K562 (cell line): Measurements from ENCODE around the gene SNX27. TPM values are rescaled to one million over a fixed set of nuclear protein-coding genes. Genes with fewer than 3 reads are reported as not detected.

Source experiments
- ATAC-seq: fragments of 200-7000 bp; cut with Tn5 transposase; 3 replicates; pipeline ENCODE4 v1.9.1; 2020; ENCODE audit warnings: moderate library complexity
- BruUV-seq: library from RNA; stranded (reverse); fragments of 400-500 nt; replicated peaks from 2 replicates; lab custom pipeline; 2021; lab: Mats Ljungman, UMichigan
- CTCF ChIA-PET: fragments of 300-600 bp; formaldehyde crosslinking; extraction: SDS; loops from one replicate; lab custom pipeline; 2021; ENCODE audit warnings: low intra/inter-chr PET ratio; lab: Yijun Ruan, JAX
- POLR2A ChIA-PET: fragments of 300-600, 350-650 bp; sonication (Branson Sonifier 250); formaldehyde crosslinking; extraction: SDS; loops from one replicate; lab custom pipeline; 2021; ENCODE audit warnings: antibody characterized with exemption, inconsistent platforms; lab: Yijun Ruan, JAX
- DNase-seq, 4 experiments: peaks; one replicate each; pipeline versions ENCODE4 v3.0.0 to v3.0.0-alpha.2; 2011 to 2018; ENCODE audit warnings: low spot score in 3 of 4, mixed read lengths in 3 of 4; ENCODE audit errors: extremely low read depth in 1 of 4
- FAIRE-seq: peaks from 2 replicates; lab custom pipeline; 2011; peaks lifted over from hg19 to GRCh38; lab: Jason Lieb, UNC
- H2AFZ ChIP-seq: 2 replicates; pipeline ENCODE4 v1.6.0; 2011; ENCODE audit warnings: low read depth, low read length, control low read depth, inconsistent platforms
- H3K27ac ChIP-seq: fragments of 200-600 bp; 3 replicates; pipeline ENCODE4 v1.8.0; 2011; ENCODE audit warnings: low read depth, mild to moderate bottlenecking, control low read depth, inconsistent platforms, low read length, moderate library complexity, mixed read lengths; ENCODE audit errors: extremely low read depth
- H3K27me3 ChIP-seq, 2 experiments: fragments of 300-600 bp in 1 of 2; 2 replicates in 1 of 2; 3 replicates in 1 of 2; pipeline versions ENCODE4 v1.6.0 to v1.8.0; 2011; ENCODE audit warnings: inconsistent platforms in 2 of 2, low read length in 2 of 2, mild to moderate bottlenecking in 1 of 2, mixed read lengths in 1 of 2, moderate library complexity in 1 of 2; ENCODE audit not compliant: control insufficient read depth in 2 of 2, insufficient read depth in 2 of 2
- H3K36me3 ChIP-seq: fragments of 300-600 bp; 3 replicates; pipeline ENCODE4 v1.8.0; 2011; ENCODE audit warnings: mild to moderate bottlenecking, low read length, inconsistent platforms; ENCODE audit not compliant: control insufficient read depth, insufficient read depth
- H3K4me1 ChIP-seq, 2 experiments: fragments of 200-600 bp in 1 of 2; replicated peaks in 1 of 2; 2 replicates in 1 of 2; 3 replicates in 1 of 2; pipeline versions ENCODE4 v1.5.1 to v1.8.0; 2011; ENCODE audit warnings: inconsistent platforms in 2 of 2, low read length in 2 of 2, mild to moderate bottlenecking in 1 of 2, mixed read lengths in 1 of 2, moderate library complexity in 1 of 2; ENCODE audit not compliant: control insufficient read depth in 2 of 2, insufficient read depth in 2 of 2
- H3K4me2 ChIP-seq: 2 replicates; pipeline ENCODE4 v1.6.1; 2011; ENCODE audit warnings: low read length, control low read depth, inconsistent platforms, mixed read lengths; ENCODE audit not compliant: insufficient read depth
- H3K4me3 ChIP-seq: fragments of 200-600 bp; sonication (generic), shearing (Covaris generic); 2 replicates; pipeline ENCODE4 v1.5.1; 2016; ENCODE audit warnings: control low read depth, inconsistent platforms
- H3K79me2 ChIP-seq: fragments of 200-600 bp; 3 replicates; pipeline ENCODE4 v1.8.0; 2011; ENCODE audit warnings: low read length, inconsistent platforms; ENCODE audit not compliant: control insufficient read depth, insufficient read depth
- H3K9ac ChIP-seq, 2 experiments: 2 replicates each; pipeline versions ENCODE4 v1.6.0 to v1.6.1; 2011; ENCODE audit warnings: low read depth in 2 of 2, low read length in 2 of 2, control low read depth in 1 of 2, inconsistent platforms in 1 of 2, mild to moderate bottlenecking in 1 of 2, mixed read lengths in 1 of 2; ENCODE audit not compliant: insufficient read depth in 1 of 2
- H3K9me1 ChIP-seq: one replicate; pipeline ENCODE4 v1.6.0; 2011; ENCODE audit warnings: inconsistent platforms, mild to moderate bottlenecking, low read length, moderate library complexity; ENCODE audit not compliant: control insufficient read depth, insufficient read depth
- H3K9me3 ChIP-seq: replicated peaks from 2 replicates; pipeline ENCODE4 v1.5.1; 2011; ENCODE audit warnings: low read depth, low read length, inconsistent platforms; ENCODE audit not compliant: control insufficient read depth, insufficient read depth
- H4K20me1 ChIP-seq: replicated peaks from 2 replicates; pipeline ENCODE4 v1.6.1; 2011; ENCODE audit warnings: low read length, inconsistent platforms, mixed read lengths; ENCODE audit not compliant: control insufficient read depth, insufficient read depth
- ARID4B ChIP-seq: sonication (generic); formaldehyde crosslinking; IDR thresholded peaks from 2 replicates; pipeline ENCODE4 v1.8.0; 2022; ENCODE audit warnings: mild to moderate bottlenecking, missing genetic modification reagents
- BRD9 ChIP-seq: fragments of 450-650 bp; IDR thresholded peaks from 2 replicates; pipeline ENCODE4 v1.6.1; 2018; ENCODE audit warnings: low read depth; ENCODE audit not compliant: partially characterized antibody
- DDX20 ChIP-seq: fragments of 450-650 bp; IDR thresholded peaks from 2 replicates; pipeline ENCODE4 v1.6.1; 2016; ENCODE audit warnings: missing genetic modification characterization, low read depth, mild to moderate bottlenecking, missing compliant biosample characterization, moderate library complexity
- EP300 ChIP-seq: IDR thresholded peaks from 2 replicates; pipeline ENCODE4 v1.6.1; 2012; ENCODE audit warnings: low read length, improper control_type of control experiment
- MAFF ChIP-seq: IDR thresholded peaks from 2 replicates; pipeline ENCODE4 v1.6.1; 2012; ENCODE audit warnings: low read length, improper control_type of control experiment
- MLLT1 ChIP-seq, 2 experiments: fragments of 450-650 bp; IDR thresholded peaks; 2 replicates each; pipeline ENCODE4 v1.6.1; 2016
- MXD1 ChIP-seq: fragments of 250-450 bp; sonication (Bioruptor Pico); IDR thresholded peaks from 2 replicates; pipeline ENCODE4 v1.8.0; 2021; ENCODE audit warnings: borderline replicate concordance, mild to moderate bottlenecking, moderate library complexity; ENCODE audit not compliant: poor library complexity, severe bottlenecking
- MXI1 ChIP-seq: IDR thresholded peaks from 2 replicates; pipeline ENCODE4 v1.6.1; 2011; ENCODE audit warnings: low read depth, mild to moderate bottlenecking, improper control_type of control experiment, low read length
- NR4A1 ChIP-seq, 2 experiments: fragments of 250-450 bp in 1 of 2; fragments of 450-650 bp in 1 of 2; sonication (Bioruptor Pico) in 1 of 2; IDR thresholded peaks; 2 replicates each; pipeline versions ENCODE4 v1.4.0 to v1.6.1; 2016 to 2020; ENCODE audit warnings: mild to moderate bottlenecking in 2 of 2, missing compliant biosample characterization in 1 of 2, missing genetic modification characterization in 1 of 2, moderate library complexity in 1 of 2
- RAD21 ChIP-seq, 2 experiments: fragments of 250-450 bp in 1 of 2; fragments of 450-650 bp in 1 of 2; sonication (Bioruptor Pico) in 1 of 2; formaldehyde crosslinking in 1 of 2; IDR thresholded peaks in 1 of 2; conservative IDR thresholded peaks in 1 of 2; 2 replicates each; pipeline versions ENCODE4 v1.4.0 to v1.8.0; 2020 to 2022; ENCODE audit warnings: mild to moderate bottlenecking in 2 of 2, moderate library complexity in 1 of 2
- SAP30 ChIP-seq: fragments of 200-600 bp; sonication (generic); IDR thresholded peaks from 2 replicates; pipeline ENCODE4 v1.6.1; 2012; ENCODE audit warnings: borderline replicate concordance, low read depth, mild to moderate bottlenecking, moderate library complexity, low read length, control low read depth, inconsistent platforms; ENCODE audit not compliant: insufficient read depth, poor library complexity, severe bottlenecking
- TEAD2 ChIP-seq: fragments of 450-650 bp; IDR thresholded peaks from 2 replicates; pipeline ENCODE4 v1.6.1; 2016; ENCODE audit warnings: missing genetic modification characterization, control low read depth, missing compliant biosample characterization
- ZBTB1 ChIP-seq: sonication (generic); formaldehyde crosslinking; IDR thresholded peaks from 2 replicates; pipeline ENCODE4 v1.8.1; 2023; ENCODE audit warnings: missing genetic modification reagents, low read depth, mild to moderate bottlenecking, borderline replicate concordance
- ZNF165 ChIP-seq: fragments of 250-450 bp; sonication (Bioruptor Pico); IDR thresholded peaks from 2 replicates; pipeline ENCODE4 v1.4.0; 2020; ENCODE audit warnings: borderline replicate concordance
- ZNF174 ChIP-seq: fragments of 250-450 bp; sonication (Bioruptor Pico); IDR thresholded peaks from 2 replicates; pipeline ENCODE4 v1.4.0; 2020; ENCODE audit warnings: mild to moderate bottlenecking
- ZNF23 ChIP-seq: fragments of 250-450 bp; sonication (Bioruptor Pico); IDR thresholded peaks from 2 replicates; pipeline ENCODE4 v1.4.0; 2020; ENCODE audit warnings: mild to moderate bottlenecking
- WGBS: fragments of 100-300 bp; shearing (Covaris generic); methylation state at CpG from one replicate; pipeline ENCODE4 v1.1.6; 2016; ENCODE audit warnings: low coverage, mixed read lengths; ENCODE audit not compliant: insufficient coverage; ENCODE audit errors: missing lambda C conversion rate; 5-methylcytosine and 5-hydroxymethylcytosine counted together
- in situ Hi-C: fragments of 300-500 bp; cut with MboI; formaldehyde crosslinking; loops from 4 replicates; pipeline ENCODE4 v1.15.0; 2018; ENCODE audit warnings: inconsistent platforms, mixed read lengths
- intact Hi-C: fragments of 100-400 bp; cut with micrococcal nuclease; formaldehyde crosslinking; loops from 2 replicates; pipeline ENCODE4 v1.14.2; 2022
- polyA plus RNA-seq, 8 experiments: library from polyadenylated mRNA; depleted of rRNA in 4 of 8; stranded (reverse) in 5 of 8; unstranded in 3 of 8; fragments of >200 nt; fragmentation: Nextera tagmentation in 2 of 8; fragmentation: Illumina TruSeq in 1 of 8; extraction: Ambion mirVana in 2 of 8; extraction: Trizol in 1 of 8; gene quantifications; 2 replicates each; pipeline versions ENCODE4 v1.2.1 to v1.2.3, GENCODE V29; 2011 to 2014; ENCODE audit warnings: inconsistent platforms in 1 of 8, missing spikeins in 1 of 8
- total RNA-seq, 7 experiments: library from RNA; depleted of rRNA in 6 of 7; stranded (reverse); fragments of >200 nt in 6 of 7; fragmentation: Illumina TruSeq in 2 of 7; extraction: Trizol in 2 of 7; gene quantifications; 2 replicates each; pipeline versions ENCODE4 v1.2.1 to v1.2.3, GENCODE V29; 2011 to 2021; ENCODE audit warnings: low replicate concordance in 1 of 7

Gene SNX27
- total and polyA plus RNA-seq, 9 of the 15 experiments (the other 6 are each of a cell fraction or from before 2014, with no cell fraction given) = 4.5 to 18.7 (median 10.1) TPM

GRCh38 chr1:151707541-151708065, 95.8 kb downstream of the SNX27 start:
- H2AFZ ChIP-seq = no peak overlapping the region
- H3K9me1 ChIP-seq = no peaks in the 10 kb centered on the region
- no peak overlapping the region for H3K4me3 ChIP-seq
- H3K4me2 ChIP-seq = no peak overlapping the region
- peaks cover 0 to 13% of the 10 kb centered on the region in 2 experiments; a peak in 2 of 5 replicates for H3K4me1 ChIP-seq
- DNase-seq (no peak), FAIRE-seq (no peak), ATAC-seq (no peak)
- peaks cover 22% of the 10 kb centered on the region for H4K20me1 ChIP-seq
- H3K27ac ChIP-seq = no peak overlapping the region
- H3K9ac ChIP-seq = no peak overlapping the region
- no peaks in the 10 kb centered on the region for H3K79me2 ChIP-seq
- intact Hi-C loops (no loop called here), in situ Hi-C loops (no loop called here)
- H3K9me3 ChIP-seq = no peaks in the 10 kb centered on the region; the same call in 1 of the 2 replicates
- POLR2A ChIA-PET = no interaction called here
- H3K27me3 ChIP-seq = peaks cover 0 to 36% of the 10 kb centered on the region in 2 experiments; a peak in 2 of 5 replicates
- no peaks in the 10 kb centered on the region for H3K36me3 ChIP-seq
- CTCF ChIA-PET = no interaction called here
- WGBS = 4% methylated on average over 10 of the region's 15 CpGs
- no TSS peak for BruUV-seq
- TF ChIP-seq MAFF = no peak
- TF ChIP-seq SAP30 = no peak
- no peak for TF ChIP-seq ZBTB1 (CRISPR knock-in tag)
- TF ChIP-seq BRD9 = no peak
- no peak for TF ChIP-seq MXD1
- TF ChIP-seq RAD21 (CRISPR knock-in tag; conservative IDR thresholded peaks at IDR 0.05 in 1 of 2, IDR thresholded peaks at IDR 0.05 in 1 of 2) = no peak
- no peak for TF ChIP-seq ZNF174 (CRISPR knock-in tag)
- TF ChIP-seq EP300 = no peak
- TF ChIP-seq TEAD2 (tag) = no peak
- no peak for TF ChIP-seq ARID4B (CRISPR knock-in tag)
- TF ChIP-seq MXI1 = no peak
- no peak for TF ChIP-seq NR4A1 (CRISPR knock-in tag; IDR thresholded peaks at IDR 0.05)
- no peak for TF ChIP-seq NR4A1 (tag; IDR thresholded peaks at IDR 0.05)
- no peak for TF ChIP-seq ZNF165
- no peak for TF ChIP-seq ZNF23 (CRISPR knock-in tag)
- no peak for TF ChIP-seq MLLT1 (IDR thresholded peaks at IDR 0.05)
- no peak for TF ChIP-seq DDX20 (tag)
